Midbrain (tissue), 1 donor: ENCODE measurements around the gene IRF1.
"Not testable (repeated sequence)": the region's sequence is repeated elsewhere in the genome, so short reads cannot be mapped to it uniquely, and the experiment has no call there.

Experiments
- DNase-seq: peaks from one replicate; lab custom pipeline; 2025; lab: John Stamatoyannopoulos, UW

IRF1 gene

GRCh38 chr5:132487095-132487428 is 3.5 kb downstream of the IRF1 start:
- DNase-seq = no peak

- no peak for DNase-seq
Observed at GRCh38 chr5:132486318-132487094, 4.1 kb downstream of the IRF1 start.

GRCh38 chr5:132485641-132486317 is 4.8 kb downstream of the IRF1 start:
- DNase-seq = no peak

- DNase-seq = not testable (repeated sequence)
Observed at GRCh38 chr5:132484876-132485640, 5.5 kb downstream of the IRF1 start.

GRCh38 chr5:132484391-132484725 is 6.2 kb downstream of the IRF1 start:
- no peak for DNase-seq

- DNase-seq = no peak
Observed at GRCh38 chr5:132483661-132484390, 6.7 kb downstream of the IRF1 start.

- DNase-seq = no peak
Observed at GRCh38 chr5:132483101-132483500, 7.5 kb downstream of the IRF1 start.

GRCh38 chr5:132481596-132482211 is 8.9 kb downstream of the IRF1 start:
- DNase-seq = no peak

GRCh38 chr5:132480893-132481595 is 9.5 kb downstream of the IRF1 start:
- no peak for DNase-seq

- DNase-seq = no peak
Observed at GRCh38 chr5:132480546-132480892, 10.1 kb downstream of the IRF1 start.

- DNase-seq = no peak
Observed at GRCh38 chr5:132480042-132480441, 10.5 kb downstream of the IRF1 start.

GRCh38 chr5:132479111-132479951 is 11.2 kb downstream of the IRF1 start:
- no peak for DNase-seq

GRCh38 chr5:132478366-132478871 is 12.2 kb downstream of the IRF1 start:
- no peak for DNase-seq

- DNase-seq = no peak
Observed at GRCh38 chr5:132477784-132478365, 12.7 kb downstream of the IRF1 start.

GRCh38 chr5:132476876-132477781 is 13.4 kb downstream of the IRF1 start:
- no peak for DNase-seq

GRCh38 chr5:132475987-132476875 is 14.3 kb downstream of the IRF1 start:
- DNase-seq = no peak

- DNase-seq = no peak
Observed at GRCh38 chr5:132475497-132475882, 15.1 kb downstream of the IRF1 start.
